Parathyroid adenoma (tissue), 2 donors: ENCODE measurements around the gene ZNF93.
"Not testable (repeated sequence)": the region's sequence is repeated elsewhere in the genome, so short reads cannot be mapped to it uniquely, and the experiment has no call there.

Source experiments
- H2AFZ ChIP-seq: fragments of 300-600 bp; sonication (generic); one replicate; pipeline ENCODE4 v1.7.0; 2017; ENCODE audit warnings: antibody characterized with exemption, mild to moderate bottlenecking
- H3K27ac ChIP-seq: fragments of 300-600 bp; sonication (generic); one replicate; pipeline ENCODE4 v1.7.0; 2017
- H3K27me3 ChIP-seq: fragments of 300-600 bp; sonication (generic); one replicate; pipeline ENCODE4 v1.7.0; 2017; ENCODE audit warnings: low read length; ENCODE audit not compliant: control insufficient read depth, insufficient read depth
- H3K36me3 ChIP-seq: fragments of 300-600 bp; sonication (generic); one replicate; pipeline ENCODE4 v1.7.0; 2017; ENCODE audit warnings: low read length; ENCODE audit not compliant: control insufficient read depth, insufficient read depth
- H3K4me1 ChIP-seq: fragments of 300-600 bp; sonication (generic); one replicate; pipeline ENCODE4 v1.7.0; 2017; ENCODE audit warnings: control low read depth
- H3K4me2 ChIP-seq: fragments of 300-600 bp; sonication (generic); one replicate; pipeline ENCODE4 v1.7.0; 2017; ENCODE audit warnings: low read length
- H3K4me3 ChIP-seq: fragments of 300-600 bp; sonication (generic); one replicate; pipeline ENCODE4 v1.7.0; 2017; ENCODE audit warnings: low read depth, low read length
- H3K79me2 ChIP-seq: fragments of 300-600 bp; sonication (generic); one replicate; pipeline ENCODE4 v1.7.0; 2017; ENCODE audit warnings: control low read depth
- H3K9ac ChIP-seq: fragments of 300-600 bp; sonication (generic); one replicate; pipeline ENCODE4 v1.7.0; 2017; ENCODE audit warnings: mild to moderate bottlenecking
- H3K9me3 ChIP-seq: fragments of 300-600 bp; sonication (generic); one replicate; pipeline ENCODE4 v1.7.0; 2017; ENCODE audit warnings: low read length; ENCODE audit not compliant: control insufficient read depth
- TF ChIP-seq, protein P1 (sequence below): fragments of 300-600 bp; sonication (generic); IDR thresholded peaks from one replicate; pipeline ENCODE4 v1.7.0; 2017; ENCODE audit warnings: antibody characterized with exemption, mild to moderate bottlenecking
- donor health status: primary hyperparathyroidism.

The ZNF93 gene

DNA sequence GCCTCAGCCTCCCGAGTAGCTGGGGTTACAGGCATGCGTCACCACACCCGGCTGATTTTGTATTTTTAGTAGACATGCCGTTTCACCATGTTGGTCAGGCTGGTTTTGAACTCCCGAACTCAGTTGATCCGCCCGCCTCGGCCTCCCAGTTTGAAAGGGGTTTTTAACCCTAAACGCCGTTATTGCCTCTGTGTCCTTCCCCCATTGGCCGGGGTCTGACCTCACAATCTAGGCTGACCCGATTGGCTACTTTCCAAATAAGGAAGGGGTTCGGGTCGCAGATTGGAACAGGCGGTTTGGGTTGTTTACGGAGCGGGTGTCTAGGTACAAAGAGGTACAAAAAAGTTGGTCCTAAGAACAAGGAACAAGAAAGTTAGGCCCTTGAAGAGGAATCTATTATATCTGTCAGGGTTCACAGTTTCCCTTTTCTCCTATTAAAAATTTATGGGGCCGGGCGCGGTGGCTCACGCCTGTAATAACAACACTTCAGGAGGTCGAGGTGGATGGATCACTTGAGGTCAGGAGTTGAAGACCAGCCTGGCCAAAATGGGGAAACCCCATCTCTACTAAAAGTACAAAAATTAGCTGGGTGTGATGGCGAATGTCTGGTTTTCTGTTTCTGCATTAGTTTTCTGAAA lies 34.0 kb upstream of the ZNF93 start:
- Histone ChIP-seq H3K79me2 (peaks cover 20% of the 10 kb centered on the region), H3K4me2 (peak overlapping the region; percentile 79), H2AFZ (peak overlapping the region; percentile 90), H3K27me3 (no peaks in the 10 kb centered on the region), H3K9ac (peak overlapping the region; percentile 73), H3K4me1 (peaks cover 8% of the 10 kb centered on the region), H3K36me3 (no peaks in the 10 kb centered on the region), H3K4me3 (peak overlapping the region; percentile 87), H3K27ac (peak overlapping the region; percentile 95), H3K9me3 (no peaks in the 10 kb centered on the region)
- TF ChIP-seq, protein P1, sequence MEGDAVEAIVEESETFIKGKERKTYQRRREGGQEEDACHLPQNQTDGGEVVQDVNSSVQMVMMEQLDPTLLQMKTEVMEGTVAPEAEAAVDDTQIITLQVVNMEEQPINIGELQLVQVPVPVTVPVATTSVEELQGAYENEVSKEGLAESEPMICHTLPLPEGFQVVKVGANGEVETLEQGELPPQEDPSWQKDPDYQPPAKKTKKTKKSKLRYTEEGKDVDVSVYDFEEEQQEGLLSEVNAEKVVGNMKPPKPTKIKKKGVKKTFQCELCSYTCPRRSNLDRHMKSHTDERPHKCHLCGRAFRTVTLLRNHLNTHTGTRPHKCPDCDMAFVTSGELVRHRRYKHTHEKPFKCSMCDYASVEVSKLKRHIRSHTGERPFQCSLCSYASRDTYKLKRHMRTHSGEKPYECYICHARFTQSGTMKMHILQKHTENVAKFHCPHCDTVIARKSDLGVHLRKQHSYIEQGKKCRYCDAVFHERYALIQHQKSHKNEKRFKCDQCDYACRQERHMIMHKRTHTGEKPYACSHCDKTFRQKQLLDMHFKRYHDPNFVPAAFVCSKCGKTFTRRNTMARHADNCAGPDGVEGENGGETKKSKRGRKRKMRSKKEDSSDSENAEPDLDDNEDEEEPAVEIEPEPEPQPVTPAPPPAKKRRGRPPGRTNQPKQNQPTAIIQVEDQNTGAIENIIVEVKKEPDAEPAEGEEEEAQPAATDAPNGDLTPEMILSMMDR, result no peak

- not testable (repeated sequence) for H3K9me3 ChIP-seq, H3K27ac ChIP-seq, H3K4me3 ChIP-seq, H3K4me2 ChIP-seq, H2AFZ ChIP-seq, H3K36me3 ChIP-seq, H3K27me3 ChIP-seq, H3K4me1 ChIP-seq, H3K9ac ChIP-seq
- peaks cover 28% of the 10 kb centered on the region for H3K79me2 ChIP-seq
These were observed 30.7 kb upstream of the ZNF93 start for GRCh38 chr19:19870086-19870485.

- Histone ChIP-seq H2AFZ (no peak overlapping the region), H3K4me1 (peaks cover 8% of the 10 kb centered on the region), H3K36me3 (no peaks in the 10 kb centered on the region), H3K79me2 (peaks cover 25% of the 10 kb centered on the region), H3K27ac (no peak overlapping the region), H3K4me3 (no peak overlapping the region), H3K27me3 (no peaks in the 10 kb centered on the region), H3K9ac (no peak overlapping the region), H3K9me3 (no peaks in the 10 kb centered on the region), H3K4me2 (no peak overlapping the region)
- TF ChIP-seq, protein P1, result no peak
These were observed 28.8 kb upstream of the ZNF93 start for GRCh38 chr19:19871932-19872331.

GRCh38 chr19:19873381-19873780 lies 27.4 kb upstream of the ZNF93 start:
- Histone ChIP-seq H3K9me3 (no peaks in the 10 kb centered on the region), H3K4me3 (no peak overlapping the region), H3K36me3 (no peaks in the 10 kb centered on the region), H2AFZ (no peak overlapping the region), H3K9ac (no peak overlapping the region), H3K27ac (no peak overlapping the region), H3K4me1 (peaks cover 3% of the 10 kb centered on the region), H3K27me3 (no peaks in the 10 kb centered on the region), H3K79me2 (peaks cover 17% of the 10 kb centered on the region), H3K4me2 (no peak overlapping the region)
- TF ChIP-seq, protein P1, result no peak

GRCh38 chr19:19877724-19878123 lies 23.0 kb upstream of the ZNF93 start:
- Histone ChIP-seq H2AFZ (no peak overlapping the region), H3K36me3 (peaks cover 2% of the 10 kb centered on the region), H3K4me3 (no peak overlapping the region), H3K4me2 (no peak overlapping the region), H3K27me3 (no peaks in the 10 kb centered on the region), H3K9ac (no peak overlapping the region), H3K79me2 (peaks cover 12% of the 10 kb centered on the region), H3K4me1 (no peaks in the 10 kb centered on the region), H3K9me3 (no peaks in the 10 kb centered on the region), H3K27ac (no peak overlapping the region)
- TF ChIP-seq, protein P1, result no peak
